Stimulated activated CD4-positive, alpha-beta T cell treated with anti-CD3 and anti-CD28 coated beads, Interleukin-1b, Interleukin-23, amount 100 ng/mL, for 48 hours (primary cell): ENCODE data around the gene TRIM13.
"Not testable (repeated sequence)": the region's sequence is repeated elsewhere in the genome, so short reads cannot be mapped to it uniquely, and the experiment has no call there.

Experiments used
- DNase-seq: peaks from one replicate; pipeline ENCODE4 v3.0.0-alpha.2; 2020

Gene TRIM13

GRCh38 chr13:49998714-49999624, 2.1 kb downstream of the TRIM13 start:
- DNase-seq = no peak

GRCh38 chr13:50001287-50001686, 4.4 kb downstream of the TRIM13 start:
- DNase-seq = no peak

GRCh38 chr13:50006426-50007135, 9.7 kb downstream of the TRIM13 start:
- no peak for DNase-seq

DNA sequence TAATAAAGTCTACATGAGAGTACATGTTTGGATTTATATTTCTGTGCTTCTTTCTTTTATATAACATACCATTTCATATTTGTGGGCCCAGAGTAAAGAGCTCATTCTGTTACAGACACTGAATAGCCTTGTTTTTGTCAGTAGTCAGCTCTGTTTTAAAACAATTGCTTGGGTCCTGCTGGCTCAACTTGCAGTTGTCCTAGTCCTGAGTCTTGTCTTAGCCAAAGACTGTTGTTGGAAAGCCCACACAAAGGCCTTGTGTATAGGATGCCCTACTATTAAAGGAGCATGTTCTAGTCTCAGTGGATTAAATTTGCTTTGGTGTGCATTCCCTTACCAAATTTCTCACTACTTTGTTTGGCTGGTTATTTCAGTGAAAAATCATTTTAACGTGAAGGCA, 14.6 kb downstream of the TRIM13 start:
- DNase-seq = no peak

DNA sequence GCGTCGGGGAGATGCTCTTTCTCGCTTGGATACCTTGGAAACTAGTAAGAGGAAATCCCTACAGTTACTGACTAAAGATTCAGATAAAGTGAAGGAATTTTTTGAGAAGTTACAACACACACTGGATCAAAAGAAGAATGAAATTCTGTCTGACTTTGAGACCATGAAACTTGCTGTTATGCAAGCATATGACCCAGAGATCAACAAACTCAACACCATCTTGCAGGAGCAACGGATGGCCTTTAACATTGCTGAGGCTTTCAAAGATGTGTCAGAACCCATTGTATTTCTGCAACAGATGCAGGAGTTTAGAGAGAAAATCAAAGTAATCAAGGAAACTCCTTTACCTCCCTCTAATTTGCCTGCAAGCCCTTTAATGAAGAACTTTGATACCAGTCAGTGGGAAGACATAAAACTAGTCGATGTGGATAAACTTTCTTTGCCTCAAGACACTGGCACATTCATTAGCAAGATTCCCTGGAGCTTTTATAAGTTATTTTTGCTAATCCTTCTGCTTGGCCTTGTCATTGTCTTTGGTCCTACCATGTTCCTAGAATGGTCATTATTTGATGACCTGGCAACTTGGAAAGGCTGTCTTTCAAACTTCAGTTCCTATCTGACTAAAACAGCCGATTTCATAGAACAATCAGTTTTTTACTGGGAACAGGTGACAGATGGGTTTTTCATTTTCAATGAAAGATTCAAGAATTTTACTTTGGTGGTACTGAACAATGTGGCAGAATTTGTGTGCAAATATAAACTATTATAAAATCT, 15.7 kb downstream of the TRIM13 start:
- no peak for DNase-seq

- DNase-seq = no peak
Measured at GRCh38 chr13:50014386-50014785, 17.5 kb downstream of the TRIM13 start.

DNA sequence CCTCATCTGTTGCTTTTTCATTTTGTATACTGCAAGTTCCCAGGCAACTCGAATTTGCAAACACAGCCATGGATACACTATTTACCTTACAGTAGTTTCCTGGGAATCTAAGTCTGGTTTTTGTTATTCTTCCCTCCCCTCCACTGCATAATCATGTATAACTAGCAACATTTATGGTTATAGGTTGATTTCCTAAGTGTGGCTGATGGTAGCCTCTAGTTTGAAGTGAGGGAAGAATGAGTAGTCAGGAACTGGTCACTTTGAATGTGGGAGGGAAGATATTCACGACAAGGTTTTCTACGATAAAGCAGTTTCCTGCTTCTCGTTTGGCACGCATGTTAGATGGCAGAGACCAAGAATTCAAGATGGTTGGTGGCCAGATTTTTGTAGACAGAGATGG, 18.4 kb downstream of the TRIM13 start, which contains the start of gene KCNRG:
Gene KCNRG (plus strand): TSS at position 187 of the 400 bp plus-strand sequence. CDS start 50 bp downstream, at position 237.
- DNase-seq = no peak

DNA sequence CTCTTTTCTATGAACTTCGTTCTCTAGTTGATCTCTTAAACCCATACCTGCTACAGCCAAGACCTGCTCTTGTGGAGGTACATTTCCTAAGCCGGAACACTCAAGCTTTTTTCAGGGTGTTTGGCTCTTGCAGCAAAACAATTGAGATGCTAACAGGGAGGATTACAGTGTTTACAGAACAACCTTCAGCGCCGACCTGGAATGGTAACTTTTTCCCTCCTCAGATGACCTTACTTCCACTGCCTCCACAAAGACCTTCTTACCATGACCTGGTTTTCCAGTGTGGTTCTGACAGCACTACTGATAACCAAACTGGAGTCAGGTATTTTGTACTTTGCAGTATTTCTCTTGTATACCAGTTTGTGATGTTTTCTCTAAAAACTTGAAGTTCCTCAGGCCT, 18.9 kb downstream of the TRIM13 start:
- DNase-seq = no peak

GRCh38 chr13:50016444-50016843, 19.6 kb downstream of the TRIM13 start:
- DNase-seq = no peak

DNA sequence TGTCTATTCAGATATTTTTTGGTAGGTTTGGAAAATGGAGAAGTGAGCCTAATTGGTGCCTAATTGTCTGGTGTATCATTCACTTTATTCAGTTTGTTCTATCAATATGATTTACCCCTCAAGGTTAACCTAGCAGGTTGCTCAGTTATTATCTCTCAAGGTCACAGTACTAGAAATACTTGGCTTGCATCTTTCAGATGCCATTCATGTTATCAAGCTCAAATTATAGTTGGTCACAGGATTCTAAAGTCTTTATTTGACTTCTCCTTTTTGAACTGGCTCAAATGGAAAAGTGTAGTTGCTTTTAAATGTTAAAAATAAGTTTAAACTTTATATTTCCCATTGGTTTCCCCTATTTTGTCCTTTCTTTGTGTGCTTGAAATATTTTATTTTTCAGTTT, 21.0 kb downstream of the TRIM13 start:
- DNase-seq = no peak

DNA sequence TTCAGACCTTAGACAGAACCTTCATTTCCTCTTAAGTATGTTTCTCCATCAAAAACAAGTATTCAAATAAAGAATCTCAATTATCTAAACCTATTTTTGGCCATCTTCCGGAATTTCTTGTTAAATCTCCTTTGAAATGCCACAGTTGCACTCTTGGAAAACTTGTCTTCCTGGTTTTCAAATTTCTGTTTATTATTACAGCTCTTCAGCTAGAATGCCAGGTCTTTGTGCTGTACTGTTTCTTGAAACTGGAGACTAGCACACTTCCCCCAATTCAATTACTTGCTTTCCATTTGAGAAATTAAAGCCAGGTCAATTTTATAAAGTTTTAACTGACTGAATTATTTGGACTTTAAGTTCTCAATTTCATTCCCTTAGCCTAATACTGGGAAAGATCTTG, 28.6 kb downstream of the TRIM13 start:
- no peak for DNase-seq

- no peak for DNase-seq
Measured at GRCh38 chr13:50026788-50027473, 30.1 kb downstream of the TRIM13 start.

DNA sequence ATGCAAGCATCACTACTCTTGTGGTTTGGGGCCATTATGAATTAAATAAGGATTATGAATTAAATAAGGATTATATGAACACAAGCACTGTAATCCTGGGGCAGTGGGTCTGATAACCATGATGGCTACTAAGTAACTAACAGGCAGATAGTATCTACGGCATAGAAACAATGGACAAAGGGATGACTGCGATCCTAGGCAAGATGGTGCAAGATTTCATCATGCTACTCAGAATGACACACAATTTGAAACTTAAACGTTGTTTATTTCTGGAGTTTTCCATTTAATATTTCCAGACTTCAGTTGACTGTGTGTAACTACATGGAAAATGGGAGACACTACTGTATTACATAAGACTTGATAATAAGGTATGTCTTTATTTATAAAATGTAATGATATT, 33.5 kb downstream of the TRIM13 start:
- DNase-seq = no peak

DNA sequence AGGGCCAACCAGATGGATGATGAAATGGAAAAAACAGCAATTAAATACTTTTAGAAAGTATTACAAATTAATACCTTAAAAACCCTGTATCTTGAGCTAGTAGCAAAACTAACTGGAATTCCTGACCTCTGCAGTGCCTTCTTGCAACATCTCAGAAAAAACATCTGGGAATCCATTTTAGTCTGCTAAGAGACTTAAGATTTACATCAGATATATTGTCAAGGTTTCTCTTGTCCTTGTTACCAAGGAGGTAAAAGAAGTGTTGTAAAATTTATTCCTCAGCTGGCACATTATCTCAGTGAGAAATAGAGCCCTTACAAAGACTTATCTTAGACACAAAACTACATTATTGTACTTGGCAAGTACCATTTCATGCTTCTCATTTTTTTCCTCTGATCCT, 36.9 kb downstream of the TRIM13 start:
- DNase-seq = no peak

DNA sequence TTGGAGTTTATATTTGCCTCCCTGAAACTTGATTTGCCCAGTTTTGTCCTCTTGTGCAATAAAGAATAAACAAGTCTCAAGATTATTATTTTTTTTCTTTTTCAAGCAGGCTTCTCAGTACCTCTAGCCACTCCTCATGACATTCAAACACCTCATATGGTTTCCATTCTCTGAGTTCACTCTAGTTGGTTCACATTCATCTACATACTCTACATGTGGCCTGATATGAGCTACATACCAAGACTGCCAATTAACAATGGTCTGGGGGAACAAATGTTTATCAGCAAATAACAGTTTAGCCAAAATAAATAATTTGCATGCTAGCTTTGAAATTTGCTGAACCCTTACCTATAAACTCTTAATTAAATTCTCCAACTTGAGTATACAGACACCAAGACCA, 40.9 kb downstream of the TRIM13 start:
- DNase-seq = no peak

DNA sequence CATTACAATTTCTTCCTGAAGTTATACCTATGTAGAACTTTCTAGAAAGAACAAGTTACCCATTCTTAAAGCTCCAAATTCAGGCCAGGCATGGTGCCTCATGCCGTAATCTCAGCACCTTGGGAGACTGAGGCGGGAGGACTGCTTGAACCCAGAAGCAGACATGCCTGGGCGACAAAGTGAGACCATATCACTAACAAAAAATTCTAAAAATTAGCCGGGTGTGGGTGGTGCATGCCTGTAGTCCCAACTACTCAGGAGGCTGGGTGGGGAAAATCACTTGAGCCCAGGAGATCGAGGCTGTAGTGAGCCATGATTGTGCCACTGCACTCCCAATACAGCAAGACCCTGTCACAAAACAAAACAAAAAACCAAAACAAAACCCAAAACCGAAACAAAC, 41.4 kb downstream of the TRIM13 start:
- DNase-seq = no peak

GRCh38 chr13:50052478-50052877, 55.6 kb downstream of the TRIM13 start:
- no peak for DNase-seq

DNA sequence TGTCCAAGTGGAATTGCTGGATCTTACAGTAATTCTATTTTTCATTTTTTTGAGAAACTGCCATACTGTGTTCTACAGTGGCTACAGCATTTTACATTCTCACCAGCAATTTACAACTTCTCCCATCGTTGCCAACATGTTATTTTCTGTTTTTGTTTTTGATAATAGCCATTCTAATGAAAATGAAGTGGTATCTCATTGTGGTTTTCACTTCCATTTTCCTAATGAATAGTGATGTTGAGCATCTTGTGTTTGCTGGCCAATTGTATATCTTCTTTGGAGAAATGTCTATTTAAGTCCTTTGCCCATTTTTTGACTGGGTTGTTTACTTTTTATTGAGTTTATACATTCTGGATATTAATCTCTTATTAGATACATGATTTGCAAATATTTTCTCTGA, 57.0 kb downstream of the TRIM13 start:
- DNase-seq = no peak

DNA sequence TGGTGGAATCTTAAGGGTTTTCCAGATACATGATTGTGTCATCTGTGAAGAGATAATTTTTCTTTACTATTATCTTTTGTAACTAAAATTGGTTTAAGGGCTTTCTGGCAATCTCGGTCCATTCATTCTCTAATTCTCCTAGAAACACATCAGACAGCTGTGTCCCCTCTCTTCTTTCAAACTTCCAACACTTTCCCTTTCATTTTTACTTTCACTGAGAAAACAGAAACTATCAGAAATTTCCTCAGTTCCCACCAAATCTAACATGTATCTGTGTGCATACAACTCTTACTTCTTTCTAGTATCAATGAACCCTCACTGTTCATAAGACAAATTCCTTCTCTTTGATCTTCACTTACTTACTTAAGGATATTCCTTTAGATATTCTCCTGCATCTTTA, 58.6 kb downstream of the TRIM13 start:
- no peak for DNase-seq

DNA sequence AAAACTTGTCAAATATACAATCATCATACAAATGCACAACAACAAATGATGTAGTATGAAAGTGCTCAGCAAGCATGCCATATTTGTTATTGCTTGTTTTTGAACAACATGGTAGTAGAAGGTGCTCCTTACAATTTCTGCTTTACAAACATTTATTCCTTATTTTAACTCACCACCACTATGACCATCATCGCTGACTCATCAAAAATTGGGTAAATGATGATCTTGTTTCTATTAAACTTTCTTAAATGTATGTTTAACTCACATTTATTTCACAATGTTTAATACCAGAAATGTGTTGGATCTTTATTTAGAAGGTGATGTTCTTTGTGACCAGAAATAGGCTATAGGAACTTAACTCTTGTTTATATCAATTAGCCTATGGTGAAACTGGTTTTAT, 63.9 kb downstream of the TRIM13 start:
- no peak for DNase-seq

DNA sequence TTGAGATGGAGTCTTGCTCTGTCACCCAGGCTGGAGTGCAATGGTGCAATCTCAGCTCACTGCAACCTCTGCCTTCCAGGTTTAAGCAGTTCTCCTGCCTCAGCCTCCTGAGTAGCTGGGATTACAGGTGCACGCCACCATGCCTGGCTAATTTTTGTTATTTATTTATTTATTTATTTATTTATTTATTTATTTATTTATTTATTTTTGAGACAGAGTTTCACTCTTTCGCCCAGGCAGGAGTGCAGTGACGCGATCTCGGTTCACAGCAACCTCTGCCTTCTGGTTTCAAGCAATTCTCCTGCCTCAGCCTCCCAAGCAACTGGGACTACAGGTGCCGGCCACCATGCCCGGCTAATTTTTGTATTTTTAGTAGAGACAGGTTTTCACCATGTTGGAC, 65.5 kb downstream of the TRIM13 start:
- DNase-seq = not testable (repeated sequence)

DNA sequence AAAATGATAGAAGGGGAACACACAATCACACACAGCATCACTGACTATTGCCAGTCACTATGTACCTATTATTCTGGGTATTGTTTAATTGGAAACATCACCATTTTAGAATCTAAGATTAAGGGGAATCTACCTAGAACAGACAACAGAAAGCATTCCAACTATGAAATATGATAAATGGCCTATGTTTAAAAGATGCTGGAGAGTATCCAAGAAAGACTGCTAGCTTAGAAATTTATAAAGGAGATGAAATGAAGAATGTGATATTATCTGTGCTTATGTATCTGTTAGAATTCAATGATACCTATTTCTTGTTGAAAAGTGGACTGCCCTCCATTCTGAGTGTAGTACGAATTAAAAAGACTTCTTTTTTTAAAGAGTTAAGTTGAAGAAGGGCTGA, 68.9 kb downstream of the TRIM13 start:
- no peak for DNase-seq
